OCI-LY3 (cell line): ENCODE data around the gene HOXB1.

Source experiments
- EZH2phosphoT487 ChIP-seq: fragments of 200-600 bp; shearing (Covaris generic); IDR thresholded peaks from 2 replicates; pipeline ENCODE4 v1.6.1; 2018; ENCODE audit warnings: antibody characterized with exemption, mixed run types, low read depth
- TF ChIP-seq, protein P1 (sequence below): fragments of 200-600, 300-600 bp; sonication (generic); IDR thresholded peaks from 2 replicates; pipeline ENCODE4 v1.5.1; 2014; ENCODE audit warnings: antibody characterized with exemption, low read length, low read depth

DNA sequence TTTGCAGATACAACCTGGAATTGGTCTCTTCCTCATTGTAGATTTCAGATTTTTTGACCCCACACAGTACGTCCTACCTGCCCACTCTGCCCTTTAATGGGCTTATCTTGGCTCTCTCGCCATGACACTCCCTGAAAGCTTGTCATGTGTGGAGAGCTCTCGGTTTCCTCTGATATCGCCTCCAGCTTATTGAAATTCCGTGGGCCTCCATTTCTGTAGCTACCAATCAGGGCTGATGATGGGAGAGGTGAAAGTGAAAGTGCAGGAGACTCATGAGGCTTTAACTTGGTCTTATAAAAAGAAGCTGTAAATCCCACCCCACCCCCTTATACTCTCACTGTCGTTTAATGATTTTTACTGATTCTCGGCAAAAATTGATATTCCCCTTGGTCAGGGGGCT, 17.7 kb downstream of the HOXB1 start:
- TF ChIP-seq, protein P1, sequence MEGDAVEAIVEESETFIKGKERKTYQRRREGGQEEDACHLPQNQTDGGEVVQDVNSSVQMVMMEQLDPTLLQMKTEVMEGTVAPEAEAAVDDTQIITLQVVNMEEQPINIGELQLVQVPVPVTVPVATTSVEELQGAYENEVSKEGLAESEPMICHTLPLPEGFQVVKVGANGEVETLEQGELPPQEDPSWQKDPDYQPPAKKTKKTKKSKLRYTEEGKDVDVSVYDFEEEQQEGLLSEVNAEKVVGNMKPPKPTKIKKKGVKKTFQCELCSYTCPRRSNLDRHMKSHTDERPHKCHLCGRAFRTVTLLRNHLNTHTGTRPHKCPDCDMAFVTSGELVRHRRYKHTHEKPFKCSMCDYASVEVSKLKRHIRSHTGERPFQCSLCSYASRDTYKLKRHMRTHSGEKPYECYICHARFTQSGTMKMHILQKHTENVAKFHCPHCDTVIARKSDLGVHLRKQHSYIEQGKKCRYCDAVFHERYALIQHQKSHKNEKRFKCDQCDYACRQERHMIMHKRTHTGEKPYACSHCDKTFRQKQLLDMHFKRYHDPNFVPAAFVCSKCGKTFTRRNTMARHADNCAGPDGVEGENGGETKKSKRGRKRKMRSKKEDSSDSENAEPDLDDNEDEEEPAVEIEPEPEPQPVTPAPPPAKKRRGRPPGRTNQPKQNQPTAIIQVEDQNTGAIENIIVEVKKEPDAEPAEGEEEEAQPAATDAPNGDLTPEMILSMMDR = no peak
- no peak for TF ChIP-seq EZH2phosphoT487
